IMR-90 (cell line): Measurements from ENCODE around the gene SF3B3. TPM values are rescaled to one million over a fixed set of nuclear protein-coding genes. Genes with fewer than 3 reads are reported as not detected.

Experiments
- ATAC-seq: fragments of 200-7000 bp; cut with Tn5 transposase; 2 replicates; pipeline ENCODE4 v1.9.1; 2020; ENCODE audit warnings: low read depth, mild to moderate bottlenecking, moderate library complexity
- BruUV-seq: library from RNA; stranded (reverse); fragments of 400-500 nt; replicated peaks from 2 replicates; lab custom pipeline; 2021; lab: Mats Ljungman, UMichigan
- CTCF ChIA-PET: fragments of 300-600 bp; formaldehyde crosslinking; extraction: SDS; loops from one replicate; lab custom pipeline; 2021; ENCODE audit warnings: antibody characterized with exemption; lab: Yijun Ruan, JAX
- POLR2A ChIA-PET: fragments of 300-600 bp; sonication (Branson Sonifier 250); formaldehyde crosslinking; loops from one replicate; lab custom pipeline; 2022; ENCODE audit warnings: antibody characterized with exemption; ENCODE audit not compliant: unreplicated experiment; lab: Charles Lee
- DNase-seq: peaks from one replicate; pipeline ENCODE4 v3.0.0; 2013
- H2AFZ ChIP-seq: replicated peaks from 2 replicates; pipeline ENCODE3; 2013; ENCODE audit warnings: low read length, mild to moderate bottlenecking; ENCODE audit not compliant: poor library complexity
- H2AK5ac ChIP-seq: 2 replicates; pipeline ENCODE4 v1.6.1; 2013; ENCODE audit warnings: low read depth, low read length, inconsistent platforms
- H2AK9ac ChIP-seq: replicated peaks from 2 replicates; pipeline ENCODE3; 2013; ENCODE audit warnings: mild to moderate bottlenecking, low read depth, low read length, moderate library complexity; ENCODE audit not compliant: poor library complexity
- H2BK120ac ChIP-seq: 2 replicates; pipeline ENCODE4 v1.6.1; 2013; ENCODE audit warnings: low read depth, low read length, inconsistent platforms
- H2BK15ac ChIP-seq: 3 replicates; pipeline ENCODE4 v1.6.1; 2013; ENCODE audit warnings: low read depth, low read length, inconsistent platforms
- H2BK20ac ChIP-seq: 2 replicates; pipeline ENCODE4 v1.6.1; 2013; ENCODE audit warnings: low read depth, mild to moderate bottlenecking, inconsistent platforms, low read length, moderate library complexity
- H2BK5ac ChIP-seq: 2 replicates; pipeline ENCODE4 v1.6.1; 2013; ENCODE audit warnings: mild to moderate bottlenecking, low read depth, low read length, inconsistent platforms; ENCODE audit not compliant: poor library complexity, severe bottlenecking
- H3K14ac ChIP-seq: replicated peaks from 2 replicates; pipeline ENCODE4 v1.6.1; 2013; ENCODE audit warnings: low read depth, low read length, inconsistent platforms
- H3K18ac ChIP-seq: 2 replicates; pipeline ENCODE4 v1.6.1; 2013; ENCODE audit warnings: low read depth, low read length, control low read depth
- H3K23ac ChIP-seq: 2 replicates; pipeline ENCODE4 v1.6.1; 2013; ENCODE audit warnings: low read depth, low read length, inconsistent platforms
- H3K27ac ChIP-seq: 2 replicates; pipeline ENCODE4 v1.5.1; 2013; ENCODE audit warnings: mild to moderate bottlenecking, control low read depth, low read length; ENCODE audit not compliant: insufficient read depth
- H3K27me3 ChIP-seq: 2 replicates; pipeline ENCODE4 v1.6.1; 2013; ENCODE audit warnings: low read length; ENCODE audit not compliant: control insufficient read depth, insufficient read depth
- H3K36me3 ChIP-seq: 2 replicates; pipeline ENCODE4 v1.6.1; 2013; ENCODE audit warnings: low read length, mixed read lengths; ENCODE audit not compliant: control insufficient read depth, insufficient read depth
- H3K4ac ChIP-seq: 2 replicates; pipeline ENCODE4 v1.6.1; 2013; ENCODE audit warnings: low read depth, low read length, inconsistent platforms
- H3K4me1 ChIP-seq: 2 replicates; pipeline ENCODE4 v1.6.1; 2013; ENCODE audit warnings: low read length, mixed read lengths; ENCODE audit not compliant: control insufficient read depth, insufficient read depth
- H3K4me2 ChIP-seq: 2 replicates; pipeline ENCODE4 v1.6.1; 2013; ENCODE audit warnings: low read depth, mild to moderate bottlenecking, control low read depth, low read length, moderate library complexity
- H3K4me3 ChIP-seq: 2 replicates; pipeline ENCODE4 v1.5.1; 2013; ENCODE audit warnings: low read depth, mild to moderate bottlenecking, control low read depth, low read length, moderate library complexity; ENCODE audit not compliant: insufficient read depth
- H3K56ac ChIP-seq: 2 replicates; pipeline ENCODE4 v1.6.1; 2013; ENCODE audit warnings: low read length, inconsistent platforms; ENCODE audit not compliant: insufficient read depth; ENCODE audit errors: extremely low read depth
- H3K79me1 ChIP-seq, 2 experiments: 2 replicates each; pipeline ENCODE4 v1.6.1; 2013; ENCODE audit warnings: low read length in 2 of 2, inconsistent platforms in 1 of 2, low read depth in 1 of 2
- H3K9ac ChIP-seq: 2 replicates; pipeline ENCODE4 v1.6.1; 2013; ENCODE audit warnings: low read depth, low read length, control low read depth
- H3K9me1 ChIP-seq: 2 replicates; pipeline ENCODE4 v1.6.1; 2013; ENCODE audit warnings: low read length, inconsistent platforms; ENCODE audit not compliant: insufficient read depth
- H3K9me3 ChIP-seq: 2 replicates; pipeline ENCODE4 v1.6.1; 2013; ENCODE audit warnings: low read length; ENCODE audit not compliant: control insufficient read depth, insufficient read depth
- H4K20me1 ChIP-seq: 2 replicates; pipeline ENCODE4 v1.6.1; 2013; ENCODE audit warnings: low read length, inconsistent platforms; ENCODE audit not compliant: insufficient read depth
- H4K5ac ChIP-seq: 2 replicates; pipeline ENCODE4 v1.6.1; 2013; ENCODE audit warnings: mild to moderate bottlenecking, low read depth, low read length, control low read depth
- H4K8ac ChIP-seq, 2 experiments: 2 replicates each; pipeline ENCODE4 v1.6.1; 2013; ENCODE audit warnings: low read depth in 2 of 2, low read length in 2 of 2, control low read depth in 1 of 2, inconsistent platforms in 1 of 2
- H4K91ac ChIP-seq: 2 replicates; pipeline ENCODE4 v1.6.1; 2013; ENCODE audit warnings: low read depth, low read length, inconsistent platforms; ENCODE audit not compliant: insufficient read depth
- BHLHE40 ChIP-seq: fragments of 150-350 bp; IDR thresholded peaks from 2 replicates; pipeline ENCODE4 v1.6.1; 2016; ENCODE audit warnings: mild to moderate bottlenecking, low read depth, low read length
- CTCF ChIP-seq: conservative IDR thresholded peaks from 2 replicates; pipeline ENCODE4 v1.5.1; 2012; ENCODE audit warnings: mild to moderate bottlenecking, low read depth, low read length, improper control_type of control experiment
- FOS ChIP-seq: fragments of 150-350 bp; IDR thresholded peaks from 2 replicates; pipeline ENCODE4 v1.6.1; 2016; ENCODE audit warnings: low read depth, low read length
- NFE2L2 ChIP-seq: fragments of 150-350 bp; IDR thresholded peaks from 2 replicates; pipeline ENCODE4 v1.6.1; 2016; ENCODE audit warnings: low read depth, mild to moderate bottlenecking, low read length
- RCOR1 ChIP-seq: IDR thresholded peaks from 2 replicates; pipeline ENCODE4 v1.6.1; 2012; ENCODE audit warnings: mild to moderate bottlenecking, low read length, improper control_type of control experiment; ENCODE audit not compliant: insufficient replicate concordance
- WGBS, 2 experiments: methylation state at CpG; one replicate each; pipeline versions ENCODE4 v1.1.5 to v1.1.7; 2013; ENCODE audit warnings: missing lambda C conversion rate in 2 of 2; ENCODE audit not compliant: insufficient read length in 1 of 2; ENCODE audit errors: extremely low coverage in 2 of 2; 5-methylcytosine and 5-hydroxymethylcytosine counted together
- dilution Hi-C: fragments of 300-500 bp; cut with HindIII; formaldehyde crosslinking; loops from one replicate; pipeline ENCODE4 v1.14.3; 2018; ENCODE audit warnings: low sequenced_read_pairs; ENCODE audit not compliant: unreplicated experiment
- in situ Hi-C: fragments of 300-500 bp; cut with MboI; formaldehyde crosslinking; loops from 3 replicates; pipeline ENCODE4 v1.14.3; 2019; ENCODE audit warnings: low sequenced_read_pairs, inconsistent platforms, mixed read lengths
- intact Hi-C: fragments of 100-400 bp; cut with micrococcal nuclease; formaldehyde crosslinking; loops from 2 replicates; pipeline ENCODE4 v1.10.0; 2022
- polyA plus RNA-seq, 3 experiments: library from polyadenylated mRNA; depleted of rRNA; stranded (reverse); fragments of >200 nt; gene quantifications; 2 replicates each; pipeline ENCODE4 v1.2.3, GENCODE V29; 2012; ENCODE audit warnings: low replicate concordance in 1 of 3
- total RNA-seq: library from RNA; depleted of rRNA; stranded (reverse); fragments of >200 nt; gene quantifications from 2 replicates; pipeline ENCODE4 v1.2.3, GENCODE V29; 2012

SF3B3 gene
- total and polyA plus RNA-seq, 2 of the 4 experiments (the other 2 are of a cell fraction) = 97.9 to 134 TPM

GRCh38 chr16:70476272-70477020 is 47.2 kb upstream of the SF3B3 start:
- peak overlapping the region; percentile 91 for H3K4ac ChIP-seq
- H3K79me1 ChIP-seq = peaks cover 0 to 4% of the 10 kb centered on the region in 2 experiments; a peak in 1 of 4 replicates
- H2AK5ac ChIP-seq = peak overlapping the region; percentile 94
- peak overlapping the region; percentile 5 for H3K18ac ChIP-seq
- H4K20me1 ChIP-seq = no peaks in the 10 kb centered on the region
- intact Hi-C loops = loop anchor here (5.0 kb wide), 1 partner anchor 79 kb away; no protein-coding TSS in a partner anchor
- ChIA-PET CTCF (no interaction called here), POLR2A (no interaction called here)
- H3K14ac ChIP-seq = peak overlapping the region; percentile 73
- peak overlapping the region; percentile 33 for H3K4me2 ChIP-seq
- TF ChIP-seq CTCF (no peak), RCOR1 (no peak), FOS (peak; percentile 83; the same call in 1 of the 2 replicates), BHLHE40 (0 out of 2 replicates have a peak, but pooled peaks have one; percentile 29), NFE2L2 (no peak)
- H2BK120ac ChIP-seq = peak overlapping the region; percentile 89
- H4K5ac ChIP-seq = peak overlapping the region; percentile 37; the same call in 1 of the 2 replicates
- H2BK15ac ChIP-seq = peak overlapping the region; percentile 23; the same call in 1 of the 3 replicates
- peaks cover 6% of the 10 kb centered on the region for H3K4me1 ChIP-seq
- H3K27ac ChIP-seq = peak overlapping the region; percentile 27
- 0 out of 2 replicates have a peak overlapping the region, but pooled peaks have one; percentile 0 for H3K9ac ChIP-seq
- H4K8ac ChIP-seq = peak overlapping the region; percentile 1 to 96; a peak in 2 of 4 replicates
- H3K23ac ChIP-seq = peak overlapping the region; percentile 26; the same call in 1 of the 2 replicates
- peak overlapping the region; percentile 90 for H2AFZ ChIP-seq
- H3K27me3 ChIP-seq = no peaks in the 10 kb centered on the region
- peaks cover 9% of the 10 kb centered on the region; the same call in 1 of the 2 replicates for H3K9me1 ChIP-seq
- no TSS peak for BruUV-seq
- 75% methylated on average over 10 of the region's 13 CpGs; no CpG with 5 or more reads in 1 of the 2 experiments for WGBS, 2 experiments
- no peak overlapping the region for H3K4me3 ChIP-seq
- ATAC-seq (peak; percentile 91), DNase-seq (peak; percentile 83)
- dilution Hi-C loops = no loop called here
- H2BK20ac ChIP-seq = peak overlapping the region; percentile 86
- peak overlapping the region; percentile 98 for H2AK9ac ChIP-seq
- H4K91ac ChIP-seq = peak overlapping the region; percentile 78
- peaks cover 41% of the 10 kb centered on the region for H3K36me3 ChIP-seq
- no peaks in the 10 kb centered on the region for H3K9me3 ChIP-seq
- peak overlapping the region; percentile 21; the same call in 1 of the 2 replicates for H3K56ac ChIP-seq
- H2BK5ac ChIP-seq = peak overlapping the region; percentile 83
- in situ Hi-C loops = no loop called here
